NCI-H1417 treated with DMSO at 0.1 percent for 48 hours (cell line): Measurements from ENCODE around the gene RCOR1.
"Not testable (repeated sequence)": the region's sequence is repeated elsewhere in the genome, so short reads cannot be mapped to it uniquely, and the experiment has no call there.

Experiments
- DNase-seq: peaks from one replicate; lab custom pipeline; 2025; lab: John Stamatoyannopoulos, UW

RCOR1 gene

DNA sequence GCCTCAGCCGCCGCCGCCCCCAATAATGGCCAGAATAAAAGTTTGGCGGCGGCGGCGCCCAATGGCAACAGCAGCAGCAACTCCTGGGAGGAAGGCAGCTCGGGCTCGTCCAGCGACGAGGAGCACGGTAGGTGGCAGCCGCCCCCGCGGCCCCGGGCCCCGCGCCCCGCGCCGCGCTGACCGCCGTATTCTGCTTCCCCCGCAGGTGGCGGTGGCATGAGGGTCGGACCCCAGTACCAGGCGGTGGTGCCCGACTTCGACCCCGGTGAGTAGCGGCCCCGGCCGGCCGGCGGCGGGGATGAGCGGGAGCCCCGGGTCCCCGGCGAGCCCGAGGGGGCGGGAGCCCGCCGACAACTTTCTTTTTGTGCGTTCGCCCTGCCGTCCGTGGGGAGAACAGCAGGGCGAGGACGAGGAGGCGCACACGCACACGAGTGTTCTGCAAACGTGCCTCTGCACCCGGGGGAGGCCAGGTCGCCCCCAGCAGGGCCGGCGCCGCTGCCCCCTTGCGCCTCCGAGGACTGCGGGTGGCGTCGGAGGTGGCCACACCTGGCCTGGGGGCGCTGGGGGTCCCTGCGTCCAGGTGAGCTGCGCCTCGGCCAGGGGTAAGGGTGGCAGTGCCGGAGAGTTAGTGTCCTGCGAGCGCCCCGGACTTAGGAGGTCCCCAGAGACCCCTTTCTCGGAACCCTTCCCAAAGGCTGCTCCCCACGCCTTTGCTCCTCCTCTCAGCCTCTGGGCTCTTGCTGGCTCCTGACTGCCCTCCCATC lies 794 bp downstream of the RCOR1 start:
- no peak for DNase-seq

DNA sequence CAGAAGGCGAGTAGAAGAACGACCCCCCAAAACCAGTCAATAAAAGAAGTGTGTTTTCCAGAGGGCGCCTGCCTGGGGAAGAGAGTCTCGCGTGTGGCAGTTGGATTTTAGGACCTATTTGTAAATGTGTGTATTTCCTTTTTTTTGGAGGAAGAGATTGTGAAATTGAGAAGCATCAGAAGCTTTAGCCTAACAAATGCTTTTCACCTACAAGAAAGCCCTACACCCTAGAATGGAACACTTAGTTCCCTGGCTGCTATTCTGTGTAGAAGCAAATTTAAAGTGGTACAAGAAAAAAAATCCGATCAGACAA lies 1.3 kb downstream of the RCOR1 start:
- DNase-seq: no peak

DNA sequence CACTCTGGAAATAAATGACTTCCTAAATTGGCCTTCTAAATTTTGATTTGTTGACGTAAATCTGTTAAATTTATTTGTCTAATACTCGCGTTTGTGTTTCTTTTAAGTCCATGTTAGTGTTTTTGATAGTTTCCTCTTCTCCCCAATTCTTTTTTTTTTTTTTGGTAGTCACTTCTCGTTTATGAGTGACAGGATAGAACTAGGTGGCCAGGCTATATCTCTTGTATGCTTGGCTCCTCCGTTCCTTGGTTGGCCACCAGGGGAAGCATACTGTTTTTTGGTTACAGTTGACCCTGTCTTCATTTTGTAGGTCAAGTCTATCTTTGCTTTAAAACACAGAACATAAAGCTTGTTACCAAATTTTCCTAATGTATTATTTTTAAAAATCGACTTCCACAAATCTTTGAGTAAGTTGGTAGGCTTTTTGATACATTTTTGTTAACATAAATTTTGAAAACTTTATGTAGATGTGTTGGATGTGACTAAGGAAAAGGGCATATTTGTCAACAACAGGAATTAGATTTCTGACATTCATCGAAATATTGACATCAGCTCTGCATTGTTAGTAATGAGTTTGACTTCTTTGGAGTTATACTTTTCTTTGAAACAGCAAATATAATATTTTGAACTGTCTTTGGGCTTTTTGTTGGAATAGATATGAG lies 2.2 kb downstream of the RCOR1 start:
- peak; percentile 26 for DNase-seq

DNA sequence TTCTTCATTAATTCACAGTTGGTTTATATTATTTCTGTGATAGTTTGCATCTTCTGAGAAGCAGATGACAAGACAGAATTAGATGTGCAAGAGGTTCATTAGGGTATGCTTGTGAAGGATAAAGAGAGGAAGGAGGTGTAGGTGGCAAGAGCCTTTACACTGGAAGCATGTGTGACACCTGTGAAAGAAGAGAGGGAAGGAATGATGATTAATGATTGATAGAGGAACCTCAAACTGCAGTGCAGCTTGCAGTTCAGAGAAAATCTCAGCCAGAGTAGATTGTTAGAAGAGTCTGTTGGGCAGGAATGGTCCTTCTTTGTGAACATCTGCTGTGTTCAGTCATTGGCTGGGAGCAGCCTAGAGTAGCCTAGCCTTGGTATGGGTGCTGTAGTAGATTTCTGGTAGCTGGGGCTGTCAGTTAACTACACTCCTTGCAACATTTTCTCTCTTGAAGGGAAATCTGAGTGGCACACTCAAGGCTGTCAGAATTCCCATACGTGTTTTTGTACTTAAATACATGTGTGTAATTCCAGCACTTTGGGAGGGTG lies 9.0 kb downstream of the RCOR1 start:
- no peak for DNase-seq

DNA sequence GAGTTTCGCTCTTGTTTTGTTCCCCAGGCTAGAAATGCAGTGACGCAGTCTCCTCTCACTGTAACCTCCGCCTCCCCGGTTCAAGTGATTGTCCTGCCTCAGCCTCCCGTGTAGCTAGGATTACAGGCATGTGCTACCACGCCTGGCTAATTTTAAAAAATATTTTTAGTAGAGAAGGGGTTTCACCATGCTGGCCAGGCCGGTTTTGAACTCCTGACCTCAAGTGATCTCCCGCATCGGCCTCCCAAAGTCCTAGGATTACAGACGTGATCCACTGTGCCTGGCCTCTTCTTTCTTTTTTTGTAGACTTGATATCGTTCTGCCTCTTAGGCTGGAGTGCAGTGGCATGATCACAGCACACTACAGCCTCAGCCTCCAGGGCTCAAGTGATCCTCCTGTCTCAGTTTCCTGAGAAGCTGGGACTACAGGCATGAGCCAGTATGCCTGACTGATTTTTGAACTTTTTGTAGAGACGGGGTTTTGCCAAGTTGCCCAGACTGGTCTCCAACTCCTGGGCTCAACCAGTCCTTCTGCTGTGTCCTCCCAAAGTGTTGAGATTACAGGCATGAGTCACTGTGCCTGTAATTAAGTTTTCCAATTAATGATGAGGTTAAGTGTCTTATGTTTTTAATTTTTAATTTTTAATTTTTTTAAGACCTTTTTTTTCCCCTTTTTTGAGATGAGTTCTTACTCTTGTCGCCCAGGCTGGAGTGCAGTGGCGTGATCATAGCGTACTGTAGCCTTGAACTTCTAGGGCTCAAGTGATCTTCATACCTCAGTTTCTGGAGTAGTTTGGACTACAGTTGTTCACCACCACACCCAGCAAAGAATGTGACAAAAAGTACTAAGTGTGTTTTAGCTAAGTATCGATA lies 10.2 kb downstream of the RCOR1 start:
- no peak for DNase-seq

DNA sequence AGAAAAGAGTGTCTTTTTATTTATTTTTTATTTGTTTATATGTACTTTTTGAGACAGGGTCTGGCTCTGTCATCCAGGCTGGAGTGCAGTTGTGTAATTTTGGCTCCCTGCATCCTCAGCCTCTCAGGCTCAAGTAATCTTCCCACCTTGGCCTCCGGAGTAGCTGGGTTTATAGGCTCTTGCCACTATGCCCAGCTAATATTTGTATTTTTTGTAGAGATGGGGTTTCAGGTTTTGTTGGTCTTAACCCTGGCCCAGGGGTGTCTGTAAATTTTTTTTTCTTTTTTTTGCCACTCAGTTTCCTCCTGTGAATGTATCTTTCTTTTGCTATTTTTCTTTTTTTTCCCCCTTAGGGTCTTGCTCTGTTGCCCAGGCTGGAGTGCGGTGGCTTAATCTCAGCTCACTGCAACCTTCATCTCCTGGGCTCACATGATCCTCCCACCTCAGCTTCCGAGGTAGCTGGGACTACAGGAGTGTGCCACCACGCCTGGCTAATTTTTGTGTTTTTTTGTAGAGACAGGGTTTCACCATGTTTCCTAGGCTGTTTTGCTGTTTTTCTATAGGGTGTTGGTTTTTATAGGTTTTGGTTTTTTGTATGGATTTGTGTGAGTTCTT lies 11.0 kb downstream of the RCOR1 start:
- no peak for DNase-seq

DNA sequence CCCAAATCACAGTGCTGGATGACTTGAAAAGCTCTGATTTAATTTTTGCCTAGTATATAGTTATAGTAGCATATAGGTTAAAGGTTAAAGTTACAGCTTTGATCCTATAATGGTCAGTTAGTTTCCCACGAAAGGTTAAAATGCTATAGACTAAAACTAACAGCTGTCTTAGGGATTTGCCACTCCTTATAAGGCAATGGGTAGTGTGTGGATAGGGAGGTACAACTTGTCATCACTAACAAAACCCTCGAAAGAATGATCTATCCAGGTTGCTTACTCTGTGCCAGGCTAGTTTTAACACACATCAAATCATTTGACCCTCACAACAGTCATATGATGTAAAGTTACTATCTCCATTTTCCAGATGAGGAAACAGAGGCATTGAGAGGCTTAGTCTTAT lies 11.7 kb downstream of the RCOR1 start:
- no peak for DNase-seq

DNA sequence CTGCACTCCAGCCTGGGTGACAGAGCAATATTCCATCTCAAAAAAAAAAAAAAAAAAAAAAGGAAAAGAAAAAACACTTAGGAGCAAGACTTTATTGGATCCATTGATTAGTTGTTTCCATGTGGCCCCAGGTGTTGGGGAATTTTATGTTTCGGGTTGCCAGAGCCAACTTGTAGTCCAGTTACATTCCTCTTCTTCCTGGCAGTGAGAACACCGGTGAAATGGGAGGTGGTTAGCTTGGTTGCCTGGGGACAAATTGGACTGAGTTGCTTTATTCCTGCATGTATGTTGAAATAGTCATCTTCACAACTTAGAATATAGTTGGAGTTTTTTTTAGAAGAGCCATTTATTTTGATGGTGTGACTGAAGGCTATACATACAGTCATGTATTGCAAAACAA lies 12.6 kb downstream of the RCOR1 start:
- no peak for DNase-seq

DNA sequence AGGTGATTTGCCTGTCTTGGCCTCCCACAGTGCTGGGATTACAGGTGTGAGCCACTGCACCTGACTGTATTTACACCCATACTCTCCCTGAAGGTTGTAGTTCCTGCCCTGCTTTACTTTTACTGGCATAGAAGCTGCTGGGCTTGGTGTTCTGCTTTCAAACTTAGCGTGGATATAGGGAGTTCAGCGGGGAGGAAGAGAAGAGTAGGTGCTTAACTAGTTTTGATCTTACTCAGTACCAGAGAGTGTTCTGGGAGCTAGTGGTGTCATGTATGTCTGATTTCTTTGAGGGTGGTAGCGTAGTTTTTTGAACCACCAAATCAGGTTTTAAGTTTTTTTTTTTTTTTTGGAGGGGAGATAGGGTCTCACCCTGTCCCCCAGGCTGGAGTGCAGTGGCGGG lies 13.8 kb downstream of the RCOR1 start:
- DNase-seq: no peak

DNA sequence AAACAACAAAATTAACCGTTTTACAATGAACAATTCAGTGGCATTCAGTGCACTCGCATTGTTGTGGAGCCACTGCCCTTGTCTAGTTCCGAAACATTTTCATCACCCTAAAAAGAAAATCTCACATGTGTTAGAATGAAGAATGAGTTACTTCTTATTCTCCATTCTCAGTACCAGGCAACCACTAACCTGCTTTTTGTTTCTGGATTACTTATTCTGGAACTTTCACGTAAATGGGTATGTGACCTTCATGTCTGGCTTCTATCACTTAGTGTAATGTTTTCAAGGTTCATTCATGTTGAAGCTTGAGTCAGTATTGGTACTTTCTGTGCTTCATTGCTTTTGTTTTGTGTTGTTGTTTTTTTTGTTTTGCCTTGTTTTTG lies 15.6 kb downstream of the RCOR1 start:
- no peak for DNase-seq

DNA sequence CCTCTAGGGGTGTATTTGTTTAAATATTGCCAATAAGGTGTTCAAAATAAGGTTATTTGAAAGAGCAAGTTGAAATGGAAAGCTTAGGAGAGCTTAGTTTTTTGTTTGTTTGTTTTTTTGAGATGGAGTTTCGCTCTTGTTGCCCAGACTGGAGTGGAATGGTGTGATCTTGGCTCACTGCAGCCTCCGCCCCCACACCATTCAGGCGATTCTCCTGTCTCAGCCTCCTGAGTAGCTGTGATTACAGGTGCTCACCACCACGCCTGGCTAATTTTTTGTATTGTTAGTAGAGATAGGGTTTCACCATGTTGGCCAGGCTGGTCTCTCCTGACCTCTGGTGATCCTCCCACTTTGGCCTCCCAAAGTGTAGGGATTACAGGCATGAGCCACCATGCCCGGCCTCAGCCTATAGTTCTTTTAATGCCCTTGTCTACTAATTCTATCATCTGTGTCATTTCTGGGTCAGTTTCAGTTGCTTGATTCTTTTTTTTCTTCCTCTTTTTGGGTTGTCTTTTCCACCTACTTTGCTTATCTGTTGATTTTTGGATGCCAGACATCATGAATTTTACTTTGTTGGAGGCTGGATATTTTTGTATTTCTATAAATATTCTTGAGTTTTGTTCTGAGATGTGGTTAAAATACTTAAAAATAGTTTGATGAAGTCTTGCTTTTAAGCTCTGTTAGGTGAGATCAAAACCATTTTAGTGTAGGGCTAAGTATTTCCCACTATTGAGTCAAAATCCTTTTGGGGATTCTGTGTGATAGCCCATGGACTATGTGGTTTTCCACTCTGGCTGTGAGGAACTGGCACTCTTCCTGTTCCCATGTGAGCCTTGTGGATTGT lies 18.7 kb downstream of the RCOR1 start:
- no peak for DNase-seq

DNA sequence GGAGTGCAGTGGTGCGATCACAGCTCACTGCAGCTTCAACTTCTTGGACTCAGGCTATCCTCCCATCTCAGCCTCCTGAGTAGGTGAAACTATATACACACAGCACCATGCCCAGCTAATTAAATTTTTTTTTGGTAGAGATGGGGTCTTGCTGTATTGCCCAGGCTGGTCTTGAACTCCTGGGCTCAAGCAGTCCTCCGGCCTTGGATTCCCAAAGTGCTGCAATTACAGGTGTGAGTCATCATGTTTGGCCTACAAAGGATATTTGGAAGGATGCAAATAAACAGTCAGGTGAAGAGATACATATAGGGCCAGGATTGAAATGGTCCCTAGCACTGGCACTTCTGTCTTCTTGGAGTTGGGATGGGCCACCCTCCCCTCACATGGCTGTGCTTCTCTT lies 23.9 kb downstream of the RCOR1 start:
- no peak for DNase-seq

DNA sequence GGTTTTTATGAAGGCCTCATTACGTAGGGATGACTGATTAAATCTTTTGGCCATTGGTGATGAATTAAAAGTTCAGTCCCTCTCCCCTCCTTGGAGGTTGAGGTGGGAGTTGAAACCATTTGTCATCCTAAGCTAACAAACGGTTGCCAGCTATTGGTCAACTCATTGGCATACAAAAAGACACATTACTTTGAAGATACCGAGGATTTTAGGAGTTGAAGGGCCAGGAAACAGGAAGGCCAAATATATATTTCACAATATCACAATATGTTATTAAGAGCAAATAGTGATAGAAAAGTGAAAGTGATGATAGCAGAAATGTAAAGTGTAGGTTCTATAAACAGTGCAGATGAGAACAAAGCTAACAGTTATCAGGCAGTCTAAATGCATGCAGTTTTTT lies 24.4 kb downstream of the RCOR1 start:
- no peak for DNase-seq

DNA sequence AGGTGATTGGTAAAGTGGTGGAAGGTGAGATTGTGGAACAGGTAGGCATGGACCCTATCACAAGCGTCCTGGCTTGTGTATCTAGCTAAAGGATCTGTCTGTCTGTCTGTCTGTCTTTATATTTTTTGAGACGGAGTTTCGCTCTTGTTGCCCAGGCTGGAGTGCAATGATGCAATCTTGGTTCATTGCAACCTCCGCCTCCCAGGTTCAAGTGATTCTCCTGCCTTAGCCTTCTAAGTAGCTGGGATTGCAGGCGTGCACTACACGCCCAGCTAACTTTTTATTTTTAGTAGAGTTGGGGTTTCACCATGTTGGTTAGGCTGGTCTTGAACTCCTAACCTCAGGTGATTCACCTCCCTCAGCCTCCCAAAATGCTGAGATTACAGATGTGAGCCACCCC lies 26.6 kb downstream of the RCOR1 start:
- DNase-seq: not testable (repeated sequence)

DNA sequence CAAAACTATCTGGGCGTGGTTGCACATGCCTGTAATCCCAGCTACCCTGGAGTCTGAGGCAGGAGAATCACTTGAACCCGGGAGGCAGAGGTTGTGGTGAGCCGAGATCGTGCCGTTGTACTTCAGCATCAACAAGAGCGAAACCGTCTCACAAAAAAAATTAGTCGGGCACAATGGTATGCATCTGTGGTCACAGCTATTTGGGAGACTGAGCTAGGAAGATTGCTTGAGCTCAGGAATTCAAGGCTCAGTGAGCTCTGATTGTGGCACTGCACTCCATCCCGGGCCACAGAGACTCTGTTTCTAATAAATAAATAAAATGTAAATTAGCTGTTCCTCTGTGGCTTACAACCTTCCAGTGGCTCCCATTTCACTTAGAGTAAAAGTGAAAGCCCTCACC lies 28.0 kb downstream of the RCOR1 start:
- DNase-seq: no peak

DNA sequence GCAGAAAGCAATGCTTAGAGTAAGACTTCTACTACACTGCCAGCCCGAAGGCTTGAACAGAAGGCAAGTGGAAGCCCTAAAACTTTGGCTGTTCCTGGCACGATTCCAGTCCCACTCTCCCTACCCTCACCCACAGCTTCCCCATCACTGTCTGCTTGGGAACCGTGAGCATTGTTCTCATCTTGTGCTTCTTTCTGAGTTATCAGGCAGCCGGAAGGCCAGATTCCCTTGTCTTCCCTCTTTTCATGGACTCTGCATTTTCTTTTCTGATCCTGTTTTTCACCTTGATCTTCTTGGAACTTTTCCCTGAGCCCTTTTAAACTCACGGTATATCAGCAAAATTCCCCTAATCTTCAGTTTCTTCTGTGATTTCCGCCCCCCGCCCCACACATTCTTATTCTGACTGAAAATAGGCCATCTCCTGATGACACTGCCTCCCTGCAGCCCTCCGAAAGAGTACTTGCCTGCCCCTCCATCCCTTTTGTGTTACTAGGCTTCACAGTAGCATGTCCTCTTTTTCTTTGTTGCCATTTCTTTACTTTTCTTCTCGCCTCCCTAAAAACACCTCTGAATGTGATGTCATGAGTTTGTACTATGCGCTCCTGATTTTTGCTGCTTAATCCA lies 29.9 kb downstream of the RCOR1 start:
- no peak for DNase-seq

DNA sequence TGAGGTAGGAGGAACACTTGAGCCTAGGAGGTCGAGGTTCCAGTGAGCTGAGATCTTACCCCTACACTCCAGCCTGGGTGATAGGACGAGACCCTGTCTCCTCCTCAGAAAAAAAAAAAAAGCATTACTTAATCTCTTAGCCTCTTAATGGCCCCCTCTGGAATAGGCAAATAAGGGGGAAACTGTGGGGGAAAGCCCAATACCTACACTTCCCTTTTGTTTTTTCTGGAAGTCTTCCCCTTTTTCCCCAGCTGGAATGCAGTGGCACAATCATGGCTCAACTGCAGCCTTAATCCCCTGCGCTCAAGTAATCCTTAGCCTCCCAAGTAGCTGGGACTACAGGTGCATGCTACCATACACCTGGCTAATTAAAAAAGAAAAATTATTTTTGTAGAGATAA lies 32.2 kb downstream of the RCOR1 start:
- no peak for DNase-seq

DNA sequence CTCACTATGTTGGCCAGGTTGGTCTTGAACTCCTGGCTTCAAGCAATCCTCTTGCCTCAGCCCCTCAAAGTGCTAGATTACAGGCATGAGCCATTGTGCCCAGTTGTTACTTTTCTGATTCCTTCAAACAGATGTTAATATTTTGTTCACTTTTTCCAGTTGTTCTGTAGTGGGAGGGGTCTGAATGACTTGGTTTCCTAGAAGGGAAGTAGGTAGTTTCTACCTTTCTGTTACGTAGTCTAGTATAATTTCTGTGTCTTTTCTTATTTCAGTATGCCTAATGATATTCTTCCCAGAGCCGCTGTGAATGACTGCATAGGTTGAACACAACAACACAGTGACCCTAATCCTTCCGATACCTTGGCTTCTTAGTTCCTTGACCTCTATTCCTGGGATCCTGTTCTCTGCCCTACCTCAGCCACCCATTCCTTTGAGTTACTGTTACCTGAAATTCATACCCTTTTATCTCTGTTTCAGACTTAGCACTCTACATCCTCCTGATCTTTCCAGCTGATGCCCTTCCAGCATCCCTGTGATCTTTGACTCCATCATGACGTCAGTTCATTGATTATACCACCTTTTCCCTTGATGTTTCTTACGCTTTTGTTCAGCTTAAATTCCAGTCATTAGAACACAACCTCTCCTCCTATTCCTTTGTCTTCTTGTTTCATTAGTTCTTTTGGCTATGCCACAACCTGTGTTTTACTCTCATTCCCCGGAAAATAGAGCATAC lies 33.3 kb downstream of the RCOR1 start:
- no peak for DNase-seq

DNA sequence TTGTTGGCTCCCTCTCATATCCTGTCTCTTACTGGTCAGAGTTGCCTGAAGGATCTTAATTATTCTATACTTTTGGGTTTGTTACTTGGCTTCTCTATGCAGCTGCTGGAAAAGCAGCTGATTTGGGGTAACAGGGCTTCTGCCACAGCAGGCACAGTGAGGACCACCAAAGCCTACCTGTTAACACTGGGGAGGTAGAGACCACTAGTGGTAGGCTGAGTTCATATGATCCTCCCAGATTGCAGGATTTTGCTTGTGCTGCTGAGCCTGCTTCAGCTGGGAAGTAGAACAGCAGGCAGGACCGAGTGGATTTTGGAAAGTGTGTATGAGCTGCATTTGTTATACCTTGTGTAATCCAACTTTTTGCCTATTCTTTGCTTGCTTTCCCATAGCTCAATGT lies 34.1 kb downstream of the RCOR1 start:
- no peak for DNase-seq

DNA sequence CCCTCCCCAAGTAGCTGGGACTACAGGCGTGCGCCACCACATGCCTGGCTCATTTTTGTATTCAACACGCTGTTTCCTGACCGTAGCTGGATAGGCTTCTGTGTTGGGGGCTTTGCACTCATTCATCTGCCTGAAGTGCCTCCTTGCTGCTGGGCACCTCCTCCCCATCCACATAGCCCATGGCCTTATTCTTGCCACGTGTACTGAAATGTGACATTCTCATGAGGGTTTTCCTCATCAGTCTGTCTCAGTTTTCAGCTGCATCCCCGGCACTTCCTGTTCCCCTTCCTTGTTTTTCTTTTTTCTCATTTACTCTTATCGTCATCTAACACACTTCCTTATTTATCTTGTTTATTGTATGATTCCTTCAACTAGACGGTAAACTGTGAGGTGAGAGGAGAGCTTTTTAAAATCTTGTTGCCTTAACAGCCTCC lies 36.6 kb downstream of the RCOR1 start:
- no peak for DNase-seq
